ES-I3 (cell line): ENCODE results near the gene CREBBP.

Experiments used
- H3K36me3 ChIP-seq: 2 replicates; pipeline ENCODE4 v1.6.1; 2013; ENCODE audit warnings: mild to moderate bottlenecking, low read length, control low read depth, moderate library complexity; ENCODE audit not compliant: insufficient read depth
- H3K4me1 ChIP-seq: 2 replicates; pipeline ENCODE4 v1.6.1; 2013; ENCODE audit warnings: mild to moderate bottlenecking, control low read depth, low read length; ENCODE audit not compliant: insufficient read depth
- H3K9ac ChIP-seq: 2 replicates; pipeline ENCODE4 v1.6.1; 2013; ENCODE audit warnings: low read depth, mild to moderate bottlenecking, low read length, moderate library complexity
- H3K9me3 ChIP-seq: 2 replicates; pipeline ENCODE4 v1.6.1; 2013; ENCODE audit warnings: mild to moderate bottlenecking, low read length, moderate library complexity; ENCODE audit not compliant: control insufficient read depth, insufficient read depth

The CREBBP gene

DNA sequence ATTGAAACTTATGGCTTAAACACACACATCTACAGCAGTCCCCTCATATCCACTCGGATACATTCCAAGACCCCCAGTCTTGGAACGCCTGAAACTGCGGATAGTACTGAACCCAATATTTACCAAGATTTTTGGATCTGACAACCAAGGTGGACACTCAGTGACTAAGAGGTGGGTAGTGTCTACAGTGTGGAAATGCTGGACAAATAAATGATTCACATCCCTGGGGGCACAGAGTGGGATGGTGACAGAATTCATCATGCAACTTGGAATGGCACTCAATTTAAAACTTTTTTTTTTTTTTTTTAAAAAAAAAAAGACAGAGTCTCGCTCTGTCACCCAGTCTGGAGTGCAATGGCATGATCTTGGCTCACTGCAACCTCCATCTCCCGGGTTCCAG lies 109.0 kb downstream of the CREBBP start:
- no peak overlapping the region for H3K9ac ChIP-seq
- H3K4me1 ChIP-seq: no peaks in the 10 kb centered on the region
- H3K36me3 ChIP-seq: peaks cover 25% of the 10 kb centered on the region

DNA sequence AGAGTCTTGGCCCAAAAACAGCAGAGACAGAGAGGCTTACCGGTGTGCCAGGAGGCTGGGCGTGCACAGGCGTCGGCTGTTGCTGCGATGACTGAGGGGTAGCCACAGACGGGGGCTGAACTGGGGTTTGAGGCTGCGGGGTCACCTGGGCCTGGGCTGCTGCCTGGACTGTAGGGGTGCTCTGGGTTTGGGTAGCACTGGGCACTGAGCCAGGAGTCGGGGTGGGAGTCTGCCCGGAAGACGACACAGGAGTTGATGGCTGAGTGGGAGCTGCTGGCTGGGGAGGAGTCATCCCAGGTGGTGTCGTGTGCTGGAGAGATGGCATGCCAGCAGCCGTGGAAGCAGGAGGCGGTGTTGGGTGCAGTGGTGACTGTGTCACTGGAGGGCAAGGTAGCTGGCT lies 110.0 kb downstream of the CREBBP start:
- Histone ChIP-seq H3K9ac (no peak overlapping the region), H3K36me3 (peaks cover 26% of the 10 kb centered on the region), H3K9me3 (no peaks in the 10 kb centered on the region), H3K4me1 (no peaks in the 10 kb centered on the region)

More for the DNA sequence above, 109.0 kb downstream of the CREBBP start:
- H3K9me3 ChIP-seq: no peaks in the 10 kb centered on the region

DNA sequence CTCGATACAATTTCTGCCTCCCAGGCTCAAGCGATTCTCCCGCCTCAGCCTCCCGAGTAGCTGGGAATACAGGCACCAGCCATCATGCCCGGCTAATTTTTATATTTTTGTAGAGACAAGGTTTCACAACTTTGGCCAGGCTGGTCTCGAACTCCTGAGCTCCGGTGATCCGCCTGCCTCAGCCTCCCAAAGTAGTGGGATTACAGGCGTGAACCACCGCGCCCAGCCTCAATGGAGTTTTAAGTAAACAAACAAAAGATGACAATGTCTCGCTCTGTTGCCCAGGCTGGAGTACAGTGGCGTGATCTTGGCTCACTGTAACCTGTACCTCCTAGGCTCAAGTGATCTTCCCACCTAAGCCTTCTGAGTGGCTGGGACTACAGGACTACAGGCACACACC lies 110.6 kb downstream of the CREBBP start:
- Histone ChIP-seq H3K9me3 (no peaks in the 10 kb centered on the region), H3K36me3 (peaks cover 26% of the 10 kb centered on the region), H3K9ac (no peak overlapping the region), H3K4me1 (no peaks in the 10 kb centered on the region)

DNA sequence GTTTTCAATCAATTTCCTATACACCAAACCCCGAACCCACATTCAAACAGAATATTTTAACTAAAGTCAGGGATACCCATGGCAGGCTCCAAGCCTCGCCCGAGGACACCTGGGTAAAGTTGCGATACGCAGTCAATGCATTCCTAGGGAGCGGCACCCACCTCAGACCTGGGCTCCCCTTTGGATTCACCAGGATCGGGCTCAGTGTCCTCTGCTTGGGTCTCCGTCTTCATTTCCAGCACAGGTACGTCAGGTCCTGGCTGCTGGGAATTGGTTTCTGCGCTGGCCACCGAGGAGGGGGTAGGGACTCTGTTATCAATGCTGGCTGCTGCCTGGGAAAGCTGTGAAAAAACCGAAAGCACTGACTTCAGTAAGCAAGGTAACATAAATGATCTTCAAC lies 111.5 kb downstream of the CREBBP start:
- Histone ChIP-seq H3K9me3 (no peaks in the 10 kb centered on the region), H3K36me3 (peaks cover 20% of the 10 kb centered on the region), H3K4me1 (no peaks in the 10 kb centered on the region), H3K9ac (no peak overlapping the region)

DNA sequence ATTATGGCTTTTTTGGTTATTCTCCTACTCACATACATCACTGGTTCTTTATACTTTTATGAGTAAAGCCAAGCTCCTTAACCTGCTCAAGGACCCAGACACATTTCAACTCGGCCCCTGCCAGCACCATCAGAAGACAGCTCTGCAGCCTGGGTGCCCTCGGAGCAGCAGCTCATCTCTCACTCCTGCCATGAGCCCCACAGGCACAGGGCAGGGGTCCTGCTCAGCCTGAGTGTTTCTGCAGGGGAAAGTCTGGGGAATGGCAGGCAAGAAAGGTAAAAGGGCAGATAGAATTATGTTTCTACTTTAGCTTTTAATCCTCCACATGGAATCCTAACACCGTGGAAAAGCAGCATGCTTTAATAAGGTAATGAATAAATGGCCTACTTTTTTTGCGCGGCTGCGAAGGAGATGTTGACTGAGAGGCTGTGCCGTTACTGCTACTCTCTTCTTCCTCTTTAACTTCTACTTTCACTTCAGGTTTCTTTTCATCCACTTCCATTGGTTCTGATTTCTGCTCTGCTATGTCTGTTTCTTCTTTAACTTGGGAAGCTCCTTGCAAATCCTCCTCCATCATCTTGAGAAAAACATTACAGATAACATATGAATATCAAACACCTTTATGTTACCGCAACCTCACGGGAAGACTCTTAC lies 113.1 kb downstream of the CREBBP start:
- Histone ChIP-seq H3K9ac (no peak overlapping the region), H3K9me3 (no peaks in the 10 kb centered on the region), H3K36me3 (peaks cover 14% of the 10 kb centered on the region), H3K4me1 (no peaks in the 10 kb centered on the region)

DNA sequence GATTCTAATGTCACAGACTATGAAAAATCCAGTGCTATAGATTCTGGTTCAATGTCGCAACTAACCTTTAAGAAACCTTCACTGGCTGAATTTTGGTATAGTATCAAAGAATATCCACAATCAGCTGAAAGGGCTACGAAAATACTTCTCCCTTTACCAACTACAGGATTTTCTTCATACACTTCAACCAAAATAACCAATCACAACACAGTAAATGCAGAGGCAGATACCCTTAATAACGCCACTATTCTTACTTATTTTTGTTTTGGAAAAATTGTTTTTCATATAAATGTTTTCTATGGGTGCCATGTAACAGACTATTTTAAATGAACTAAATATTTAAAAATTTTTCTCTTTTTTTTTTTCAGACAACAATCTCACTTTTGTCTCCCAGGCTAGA lies 114.3 kb downstream of the CREBBP start:
- H3K36me3 ChIP-seq: peaks cover 14% of the 10 kb centered on the region
- no peaks in the 10 kb centered on the region for H3K4me1 ChIP-seq

DNA sequence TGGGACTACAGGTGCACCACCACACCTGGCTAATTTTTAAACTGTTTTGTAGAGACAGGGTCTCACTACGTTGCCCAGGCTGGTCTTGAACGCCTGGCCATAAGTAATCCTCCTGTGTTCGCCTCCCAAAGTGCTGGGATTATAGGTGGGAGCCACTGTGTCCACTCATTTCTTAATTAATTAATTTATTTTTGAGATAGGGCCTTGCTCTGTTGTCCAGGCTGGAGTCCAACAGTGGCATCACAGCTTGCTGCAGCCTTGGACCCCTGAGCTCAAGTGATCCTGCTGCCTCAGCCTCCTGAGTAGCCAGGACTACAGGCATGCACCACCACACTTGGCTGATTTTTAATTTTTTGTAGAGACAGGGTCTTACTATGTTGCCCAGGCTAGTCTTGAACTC lies 116.1 kb downstream of the CREBBP start:
- Histone ChIP-seq H3K9ac (no peak overlapping the region), H3K36me3 (peaks cover 10% of the 10 kb centered on the region), H3K9me3 (no peaks in the 10 kb centered on the region), H3K4me1 (no peaks in the 10 kb centered on the region)

More for the DNA sequence above, 114.3 kb downstream of the CREBBP start:
- H3K9me3 ChIP-seq: no peaks in the 10 kb centered on the region
- H3K9ac ChIP-seq: no peak overlapping the region

DNA sequence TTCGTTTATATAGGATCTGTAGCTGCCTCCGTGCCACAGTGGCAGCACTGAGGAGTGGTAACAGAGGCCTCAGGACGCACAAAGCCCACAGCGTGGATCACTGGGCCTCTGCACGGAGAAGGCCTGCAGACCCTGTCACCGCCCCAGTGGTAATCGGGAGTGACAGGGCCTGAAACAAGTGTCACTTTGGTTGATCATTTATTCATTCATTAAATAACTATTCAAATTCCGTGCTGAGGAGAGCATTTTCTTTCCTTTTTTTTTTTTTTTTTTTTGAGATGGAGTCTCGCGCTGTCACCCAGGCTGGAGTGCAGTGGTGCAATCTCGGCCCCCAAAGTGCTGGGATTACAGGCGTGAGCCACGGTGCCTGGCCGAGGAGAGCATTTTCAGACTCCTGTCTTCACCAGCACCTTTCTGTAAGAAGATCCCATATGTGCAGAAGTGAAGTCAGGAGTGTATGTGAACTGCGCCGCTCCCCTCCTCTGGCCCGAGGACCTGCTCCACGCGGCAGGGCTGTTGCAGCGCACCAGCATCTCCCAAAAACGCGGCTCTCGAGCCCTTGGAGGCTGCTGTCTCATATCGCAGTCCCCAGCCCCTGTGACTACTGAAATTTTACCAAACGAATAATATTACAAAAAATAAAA lies 118.3 kb downstream of the CREBBP start:
- peaks cover 9% of the 10 kb centered on the region for H3K36me3 ChIP-seq

DNA sequence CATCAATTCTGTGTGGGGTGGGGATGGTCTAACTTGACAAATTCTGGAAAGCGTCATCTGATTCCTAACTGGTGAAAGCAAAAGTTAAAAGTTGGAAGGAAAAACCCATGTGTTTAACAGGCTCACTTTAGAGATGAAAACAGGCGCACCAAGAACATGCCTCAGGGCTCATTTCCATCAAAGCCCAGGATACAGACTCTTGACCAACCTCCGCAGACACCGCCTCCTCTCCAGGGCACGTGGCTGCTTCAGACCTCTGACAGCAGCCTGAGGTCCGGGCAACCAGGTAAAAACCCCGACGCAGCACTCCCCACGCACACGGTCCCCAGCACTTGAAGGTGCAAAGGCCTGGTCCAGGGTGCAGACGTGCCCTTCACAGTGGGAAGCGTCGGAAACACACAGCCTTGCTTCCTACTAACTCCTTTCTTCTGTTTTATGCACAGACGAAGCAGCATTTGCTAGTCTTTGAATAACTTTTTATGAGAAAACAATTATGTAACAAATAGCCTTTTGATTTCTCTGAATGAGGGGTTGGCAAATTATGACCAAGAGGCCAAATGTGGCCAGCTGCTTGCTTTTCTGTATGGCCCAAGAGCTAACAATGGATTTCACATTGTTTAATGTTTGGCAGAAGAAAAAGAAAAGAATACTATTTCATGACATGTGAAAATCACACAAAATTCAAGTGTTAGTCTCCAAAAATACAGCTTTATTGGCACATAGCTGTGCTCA lies 119.0 kb downstream of the CREBBP start:
- H3K36me3 ChIP-seq: peaks cover 12% of the 10 kb centered on the region
- no peaks in the 10 kb centered on the region for H3K4me1 ChIP-seq
- H3K9ac ChIP-seq: no peak overlapping the region
- no peaks in the 10 kb centered on the region for H3K9me3 ChIP-seq

More for the DNA sequence above, 118.3 kb downstream of the CREBBP start:
- Histone ChIP-seq H3K9ac (no peak overlapping the region), H3K4me1 (no peaks in the 10 kb centered on the region), H3K9me3 (no peaks in the 10 kb centered on the region)

DNA sequence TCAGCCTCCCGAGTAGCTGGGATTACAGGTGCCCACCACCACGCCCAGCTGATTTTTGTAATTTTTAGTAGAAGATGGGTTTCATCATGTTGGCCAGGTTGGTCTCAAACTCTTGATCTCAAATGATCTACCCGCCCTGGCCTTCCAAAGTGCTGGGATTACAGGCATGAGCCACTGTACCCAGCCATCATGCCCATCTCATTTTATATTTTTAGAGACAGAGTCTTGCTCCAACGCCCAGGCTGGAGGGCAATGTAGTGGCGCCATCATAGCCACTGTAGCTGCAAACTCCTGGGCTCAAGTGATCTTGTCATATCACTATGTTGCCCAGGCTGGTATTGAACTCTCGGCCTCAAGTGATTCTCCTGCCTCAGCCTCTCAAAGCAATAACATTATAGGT lies 120.0 kb downstream of the CREBBP start:
- no peaks in the 10 kb centered on the region for H3K9me3 ChIP-seq
- H3K36me3 ChIP-seq: peaks cover 13% of the 10 kb centered on the region
- no peak overlapping the region for H3K9ac ChIP-seq
- no peaks in the 10 kb centered on the region for H3K4me1 ChIP-seq

DNA sequence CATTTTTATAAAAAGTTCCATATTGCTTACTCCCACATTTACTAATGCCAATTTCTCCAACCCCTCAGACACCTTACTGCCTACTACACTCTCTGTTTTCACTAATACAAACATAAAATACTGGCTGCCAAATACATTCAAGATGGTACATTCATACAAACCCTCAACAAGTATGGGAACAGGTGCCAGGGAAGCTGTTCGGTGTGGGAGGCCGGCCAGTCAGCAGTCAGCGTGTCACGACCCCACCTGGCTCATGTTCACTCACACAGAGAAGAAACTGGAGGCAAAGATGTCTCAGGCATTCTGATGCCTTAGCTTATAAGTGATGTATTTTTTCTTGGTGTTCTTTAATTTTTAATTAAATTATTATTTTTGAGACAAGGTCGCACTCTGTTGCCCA lies 120.8 kb downstream of the CREBBP start:
- Histone ChIP-seq H3K9ac (no peak overlapping the region), H3K36me3 (peaks cover 13% of the 10 kb centered on the region), H3K4me1 (no peaks in the 10 kb centered on the region), H3K9me3 (no peaks in the 10 kb centered on the region)

DNA sequence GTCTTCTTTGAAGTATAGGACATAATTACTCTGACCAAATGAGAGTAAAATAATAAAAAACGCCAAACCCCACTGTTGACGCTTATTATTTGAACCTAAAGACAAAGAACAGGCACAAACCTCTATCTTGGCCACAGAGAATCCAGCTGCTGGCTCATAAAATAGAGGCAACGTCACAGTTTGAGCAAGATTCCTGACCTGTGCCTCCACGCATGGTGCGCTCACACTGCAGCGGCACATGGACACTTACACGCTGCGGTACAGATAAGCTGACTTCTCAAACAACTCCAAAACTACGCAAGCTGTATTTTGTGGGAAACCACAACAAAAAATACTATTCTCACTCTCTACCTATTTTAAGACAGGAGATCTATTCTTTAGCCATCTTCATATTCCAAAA lies 124.4 kb downstream of the CREBBP start:
- Histone ChIP-seq H3K9me3 (no peaks in the 10 kb centered on the region), H3K9ac (no peak overlapping the region), H3K36me3 (peaks cover 13% of the 10 kb centered on the region), H3K4me1 (no peaks in the 10 kb centered on the region)

DNA sequence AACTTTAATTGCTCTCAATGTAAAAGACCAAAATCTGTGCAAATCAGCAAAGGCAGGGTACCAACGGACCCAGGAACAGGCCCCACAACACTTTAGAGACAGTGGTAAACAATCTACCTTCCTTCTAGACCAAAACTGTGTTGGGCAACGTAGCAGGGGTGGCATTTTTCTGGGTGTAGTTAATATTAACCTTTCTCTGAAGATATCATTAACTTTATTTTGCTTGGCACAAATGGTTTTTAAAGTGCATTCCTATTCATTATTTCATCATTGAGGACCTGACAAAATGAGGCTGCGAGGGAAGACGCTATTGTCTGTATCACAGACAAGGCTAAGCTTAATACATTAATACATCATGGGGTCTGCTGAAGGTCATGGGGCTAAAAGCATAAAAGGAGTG lies 125.3 kb downstream of the CREBBP start:
- Histone ChIP-seq H3K36me3 (peaks cover 13% of the 10 kb centered on the region), H3K4me1 (no peaks in the 10 kb centered on the region), H3K9ac (no peak overlapping the region), H3K9me3 (no peaks in the 10 kb centered on the region)

DNA sequence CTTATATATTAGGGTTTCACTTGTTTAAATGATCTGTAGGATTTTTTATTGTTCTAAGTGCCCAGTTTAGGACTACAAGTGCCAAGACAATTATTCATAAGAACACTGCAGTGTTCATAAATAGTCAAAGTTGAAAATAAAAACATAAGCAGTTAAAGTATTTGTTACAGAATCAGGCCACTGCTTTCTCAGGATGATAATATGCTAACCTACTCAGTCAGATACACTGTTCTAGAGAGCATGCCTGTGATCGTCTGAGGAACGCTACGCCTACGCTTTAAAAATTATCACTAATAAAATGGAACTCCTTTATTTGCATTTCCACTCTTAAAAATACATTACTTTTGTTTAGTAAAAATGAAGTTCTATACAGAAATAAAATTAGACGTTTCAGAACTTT lies 125.7 kb downstream of the CREBBP start:
- Histone ChIP-seq H3K9me3 (no peaks in the 10 kb centered on the region), H3K9ac (no peak overlapping the region), H3K4me1 (no peaks in the 10 kb centered on the region), H3K36me3 (peaks cover 13% of the 10 kb centered on the region)
